Activated CD8-positive, alpha-beta memory T cell treated with anti-CD3 and anti-CD28 coated beads for 36 hours (primary cell): ENCODE data around the gene ANKRD40. TPM values are rescaled to one million over a fixed set of nuclear protein-coding genes. Genes with fewer than 3 reads are reported as not detected.

ENCODE experiments used
- CTCF ChIA-PET: fragments of 350-600 bp; sonication (Branson Sonifier 250); formaldehyde crosslinking; loops from one replicate; lab custom pipeline; 2021; ENCODE audit warnings: antibody characterized with exemption; lab: Charles Lee
- POLR2A ChIA-PET: fragments of 350-600 bp; sonication (Branson Sonifier 250); formaldehyde crosslinking; loops from one replicate; lab custom pipeline; 2021; ENCODE audit warnings: antibody characterized with exemption; lab: Charles Lee
- total RNA-seq, 2 experiments: library from RNA; stranded (reverse); gene quantifications; one replicate each; pipeline ENCODE4 v1.2.3, GENCODE V29; 2021

ANKRD40 gene
- total RNA-seq, 2 experiments from 2014 or later = 47.8 to 50.3 TPM

GRCh38 chr17:50680126-50680525, 27.6 kb downstream of the ANKRD40 start:
- POLR2A ChIA-PET = no interaction called here
- CTCF ChIA-PET = interaction anchor here (0.7 to 0.9 kb wide), 2 partner anchors 15 to 149 kb away, joined by 3 read pairs; no protein-coding TSS in a partner anchor

- POLR2A ChIA-PET = no interaction called here
- CTCF ChIA-PET = no interaction called here
Observed at GRCh38 chr17:50679008-50679544, 28.6 kb downstream of the ANKRD40 start.

DNA sequence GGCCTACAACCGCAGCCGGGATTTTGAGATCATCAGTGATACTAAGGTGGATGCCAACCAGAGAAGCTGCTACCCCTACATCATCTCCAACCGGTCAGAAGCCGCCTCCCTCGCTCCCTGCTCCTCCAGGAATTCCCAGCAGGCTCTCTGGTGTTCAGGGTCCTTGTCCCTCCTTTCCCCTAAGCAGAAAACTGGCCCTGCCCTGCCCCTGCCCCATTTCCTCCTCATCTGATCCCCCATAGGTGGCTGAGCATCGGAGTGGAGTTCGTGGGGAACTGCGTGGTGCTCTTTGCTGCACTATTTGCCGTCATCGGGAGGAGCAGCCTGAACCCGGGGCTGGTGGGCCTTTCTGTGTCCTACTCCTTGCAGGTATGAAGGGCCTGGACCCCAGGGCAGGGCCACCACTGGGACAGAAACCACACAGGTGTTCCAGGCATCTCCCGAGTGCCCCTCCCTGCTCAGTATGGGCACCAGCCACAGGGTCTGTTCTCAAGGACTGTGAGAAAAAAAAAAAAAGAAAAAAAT, 29.8 kb downstream of the ANKRD40 start:
- CTCF ChIA-PET = no interaction called here
- POLR2A ChIA-PET = no interaction called here

DNA sequence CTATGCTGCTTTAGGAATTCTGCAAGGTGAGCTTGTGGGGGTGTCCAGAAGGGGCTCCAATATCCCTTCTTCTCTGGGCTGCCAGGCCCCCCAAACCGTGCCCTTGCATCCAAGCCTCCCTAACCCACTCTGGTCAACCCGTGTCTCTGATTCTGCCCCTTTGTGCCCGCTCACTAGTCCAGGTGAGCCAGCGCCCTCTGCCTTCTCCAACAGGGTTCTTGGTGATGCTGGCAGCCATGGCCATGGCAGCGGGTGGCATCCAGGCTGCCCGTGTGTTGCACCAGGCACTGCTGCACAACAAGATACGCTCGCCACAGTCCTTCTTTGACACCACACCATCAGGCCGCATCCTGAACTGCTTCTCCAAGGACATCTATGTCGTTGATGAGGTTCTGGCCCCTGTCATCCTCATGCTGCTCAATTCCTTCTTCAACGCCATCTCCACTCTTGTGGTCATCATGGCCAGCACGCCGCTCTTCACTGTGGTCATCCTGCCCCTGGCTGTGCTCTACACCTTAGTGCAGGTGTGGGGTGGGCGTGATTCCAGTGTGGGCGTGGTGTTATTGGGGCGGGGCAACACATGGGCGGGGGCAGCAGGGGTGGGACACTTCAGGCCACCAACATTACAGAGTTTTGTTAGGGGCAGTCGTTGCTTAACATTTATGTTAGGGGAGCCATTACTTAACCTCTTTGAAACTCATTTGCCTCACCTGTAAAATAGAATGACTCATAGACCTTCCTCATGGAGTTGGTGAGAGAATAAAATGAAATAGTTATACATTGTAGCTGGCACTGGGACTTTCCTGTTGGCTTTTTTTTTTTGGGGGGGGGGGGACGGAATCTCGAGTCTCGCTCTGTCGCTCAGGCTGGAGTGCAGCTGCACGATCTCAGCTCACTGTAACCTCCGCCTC, 31.4 kb downstream of the ANKRD40 start:
- ChIA-PET POLR2A (no interaction called here), CTCF (interaction anchor here (1.5 kb wide), 1 partner anchor 62 kb away, joined by 3 read pairs; no protein-coding TSS in a partner anchor)

DNA sequence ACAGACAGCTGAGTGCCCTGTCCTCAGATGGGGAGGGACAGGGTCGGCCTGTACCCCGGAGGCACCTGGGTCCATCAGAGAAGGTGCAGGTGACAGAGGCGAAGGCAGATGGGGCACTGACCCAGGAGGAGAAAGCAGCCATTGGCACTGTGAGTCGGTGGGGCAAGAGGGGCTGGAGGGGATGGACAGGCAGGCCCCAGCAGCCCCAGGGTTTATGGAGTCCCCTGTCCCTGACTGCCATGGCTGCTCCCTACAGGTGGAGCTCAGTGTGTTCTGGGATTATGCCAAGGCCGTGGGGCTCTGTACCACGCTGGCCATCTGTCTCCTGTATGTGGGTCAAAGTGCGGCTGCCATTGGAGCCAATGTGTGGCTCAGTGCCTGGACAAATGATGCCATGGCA, 32.1 kb downstream of the ANKRD40 start:
- POLR2A ChIA-PET = no interaction called here
- CTCF ChIA-PET = interaction anchor here (1.5 kb wide), 1 partner anchor 61 kb away, joined by 3 read pairs; no protein-coding TSS in a partner anchor

GRCh38 chr17:50675190-50675589, 32.5 kb downstream of the ANKRD40 start:
- CTCF ChIA-PET = interaction anchor here (1.5 kb wide), 1 partner anchor 61 kb away, joined by 3 read pairs; no protein-coding TSS in a partner anchor
- POLR2A ChIA-PET = no interaction called here

GRCh38 chr17:50672831-50673551, 34.7 kb downstream of the ANKRD40 start:
- ChIA-PET CTCF (no interaction called here), POLR2A (no interaction called here)

- ChIA-PET CTCF (no interaction called here), POLR2A (no interaction called here)
Observed at GRCh38 chr17:50672071-50672470, 35.6 kb downstream of the ANKRD40 start.

DNA sequence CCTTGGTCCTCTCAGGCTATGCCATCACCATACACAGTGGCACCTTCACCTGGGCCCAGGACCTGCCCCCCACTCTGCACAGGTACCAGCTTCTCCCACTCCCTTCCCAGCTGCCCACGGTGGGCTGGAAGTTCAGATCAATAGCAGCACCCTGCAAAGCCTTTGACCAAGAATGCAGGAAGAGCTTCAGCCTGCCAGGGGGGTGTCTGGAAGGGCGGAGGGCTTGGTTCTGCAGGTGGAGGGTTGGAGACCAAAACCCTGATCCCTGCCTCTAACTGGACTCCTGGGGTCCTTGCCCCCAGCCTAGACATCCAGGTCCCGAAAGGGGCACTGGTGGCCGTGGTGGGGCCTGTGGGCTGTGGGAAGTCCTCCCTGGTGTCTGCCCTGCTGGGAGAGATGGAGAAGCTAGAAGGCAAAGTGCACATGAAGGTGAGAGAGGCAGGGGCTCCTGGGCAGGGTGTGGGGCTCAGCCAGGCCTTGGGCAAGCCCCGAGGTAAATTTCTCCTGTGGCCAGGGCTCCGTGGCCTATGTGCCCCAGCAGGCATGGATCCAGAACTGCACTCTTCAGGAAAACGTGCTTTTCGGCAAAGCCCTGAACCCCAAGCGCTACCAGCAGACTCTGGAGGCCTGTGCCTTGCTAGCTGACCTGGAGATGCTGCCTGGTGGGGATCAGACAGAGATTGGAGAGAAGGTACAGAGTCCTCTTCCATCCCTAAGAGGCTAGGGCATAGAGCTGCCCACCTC, 38.7 kb downstream of the ANKRD40 start:
- CTCF ChIA-PET = no interaction called here

DNA sequence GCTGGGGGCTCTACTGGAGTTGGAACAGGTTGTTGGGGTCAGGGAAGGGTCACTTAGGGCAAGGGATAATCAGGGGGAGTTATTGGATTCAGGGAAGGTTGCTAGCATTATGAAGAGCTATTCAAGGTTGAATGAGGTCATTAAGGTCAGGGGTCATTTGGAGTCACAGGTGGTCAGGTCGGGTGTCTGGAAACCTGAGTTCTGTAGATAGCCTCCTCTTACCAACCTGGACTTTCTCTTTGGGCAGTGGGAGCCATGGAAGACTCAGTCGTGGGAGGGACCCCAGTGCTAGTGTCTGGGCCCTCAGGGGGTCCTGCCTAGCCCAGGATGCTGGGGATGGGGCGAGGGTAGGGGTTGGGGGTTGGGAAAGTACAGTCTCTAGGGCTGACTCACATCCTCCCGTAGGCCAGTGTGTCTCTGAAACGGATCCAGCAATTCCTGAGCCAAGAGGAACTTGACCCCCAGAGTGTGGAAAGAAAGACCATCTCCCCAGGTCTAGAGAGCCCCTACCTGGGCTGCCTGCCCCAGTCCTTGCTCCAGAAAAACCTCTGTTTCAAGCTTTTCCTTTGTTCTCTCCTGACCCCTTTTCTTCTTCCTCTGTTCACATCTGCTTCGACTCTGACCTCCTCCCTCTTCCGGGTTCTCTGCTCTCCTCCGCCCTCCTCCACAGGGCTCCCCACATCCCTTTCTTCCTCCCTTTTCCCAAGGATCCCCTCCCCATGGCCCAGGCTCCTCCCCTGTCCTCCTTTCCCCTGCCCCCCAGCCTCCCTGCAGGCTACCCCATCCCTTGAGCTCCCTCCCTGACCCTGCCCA, 39.5 kb downstream of the ANKRD40 start:
- CTCF ChIA-PET = no interaction called here
- POLR2A ChIA-PET = no interaction called here

More for the DNA sequence above, 38.7 kb downstream of the ANKRD40 start:
- POLR2A ChIA-PET = no interaction called here

DNA sequence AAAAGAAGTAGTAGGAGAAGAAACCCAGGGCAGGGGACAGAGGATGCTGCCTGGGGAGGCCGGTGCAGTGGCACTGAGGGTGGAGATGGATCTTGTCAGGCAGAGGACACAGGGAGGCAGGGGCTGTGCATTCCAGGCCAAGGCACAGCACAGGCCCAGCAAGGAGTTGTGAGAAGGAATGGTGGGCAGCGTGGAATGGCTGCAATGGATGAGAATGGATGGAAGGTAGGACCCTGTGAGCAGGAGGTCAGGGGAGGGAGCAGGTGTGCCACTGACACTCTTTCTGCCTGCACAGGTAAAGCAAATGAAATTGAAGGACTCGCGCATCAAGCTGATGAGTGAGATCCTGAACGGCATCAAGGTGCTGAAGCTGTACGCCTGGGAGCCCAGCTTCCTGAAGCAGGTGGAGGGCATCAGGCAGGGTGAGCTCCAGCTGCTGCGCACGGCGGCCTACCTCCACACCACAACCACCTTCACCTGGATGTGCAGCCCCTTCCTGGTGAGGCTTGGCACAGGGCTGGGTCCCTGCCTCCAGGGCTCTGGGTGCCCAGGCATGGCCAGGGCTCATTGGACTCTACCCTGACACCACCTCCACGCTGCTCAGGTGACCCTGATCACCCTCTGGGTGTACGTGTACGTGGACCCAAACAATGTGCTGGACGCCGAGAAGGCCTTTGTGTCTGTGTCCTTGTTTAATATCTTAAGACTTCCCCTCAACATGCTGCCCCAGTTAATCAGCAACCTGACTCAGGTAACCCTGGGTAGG, 40.3 kb downstream of the ANKRD40 start:
- ChIA-PET CTCF (no interaction called here), POLR2A (no interaction called here)

- POLR2A ChIA-PET = no interaction called here
- CTCF ChIA-PET = no interaction called here
Observed at GRCh38 chr17:50666316-50666715, 41.4 kb downstream of the ANKRD40 start.

GRCh38 chr17:50665838-50666237, 41.9 kb downstream of the ANKRD40 start:
- CTCF ChIA-PET = interaction anchor here (0.7 kb wide), 1 partner anchor 795 kb away, joined by 3 read pairs; no protein-coding TSS in a partner anchor
- POLR2A ChIA-PET = no interaction called here

DNA sequence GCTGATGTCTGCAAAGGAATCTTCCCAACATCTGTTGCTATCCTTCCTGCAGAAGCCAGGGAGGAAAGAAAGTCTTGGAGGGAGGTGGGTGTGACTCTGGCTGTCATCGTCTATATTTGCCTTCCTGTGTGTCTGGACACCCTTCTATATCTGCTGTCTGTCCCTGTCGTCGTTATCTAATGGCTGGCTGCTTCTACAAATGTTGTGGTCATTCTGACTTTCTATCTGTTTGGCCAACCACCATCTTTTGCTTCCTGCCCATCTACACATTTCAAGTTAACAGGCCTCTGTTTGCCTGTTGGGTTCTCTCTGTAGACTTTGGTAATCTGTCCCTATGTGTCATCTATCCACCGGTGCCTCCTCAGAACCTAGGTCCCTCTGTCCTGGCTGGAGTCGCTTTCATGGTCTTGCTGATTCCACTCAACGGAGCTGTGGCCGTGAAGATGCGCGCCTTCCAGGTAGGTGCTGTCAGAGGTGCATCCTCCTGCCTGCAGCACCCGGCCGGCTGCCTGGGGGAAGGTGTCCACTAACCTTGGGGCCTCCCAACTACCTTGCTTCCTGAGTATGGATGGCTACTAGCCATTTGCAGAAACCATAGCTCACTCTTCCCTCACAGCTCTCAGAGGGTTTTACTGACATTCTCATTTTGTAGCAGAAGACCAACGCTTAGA, 42.8 kb downstream of the ANKRD40 start:
- CTCF ChIA-PET = no interaction called here

GRCh38 chr17:50663812-50664374, 43.8 kb downstream of the ANKRD40 start:
- ChIA-PET POLR2A (no interaction called here), CTCF (no interaction called here)

More for the DNA sequence above, 42.8 kb downstream of the ANKRD40 start:
- POLR2A ChIA-PET = no interaction called here

DNA sequence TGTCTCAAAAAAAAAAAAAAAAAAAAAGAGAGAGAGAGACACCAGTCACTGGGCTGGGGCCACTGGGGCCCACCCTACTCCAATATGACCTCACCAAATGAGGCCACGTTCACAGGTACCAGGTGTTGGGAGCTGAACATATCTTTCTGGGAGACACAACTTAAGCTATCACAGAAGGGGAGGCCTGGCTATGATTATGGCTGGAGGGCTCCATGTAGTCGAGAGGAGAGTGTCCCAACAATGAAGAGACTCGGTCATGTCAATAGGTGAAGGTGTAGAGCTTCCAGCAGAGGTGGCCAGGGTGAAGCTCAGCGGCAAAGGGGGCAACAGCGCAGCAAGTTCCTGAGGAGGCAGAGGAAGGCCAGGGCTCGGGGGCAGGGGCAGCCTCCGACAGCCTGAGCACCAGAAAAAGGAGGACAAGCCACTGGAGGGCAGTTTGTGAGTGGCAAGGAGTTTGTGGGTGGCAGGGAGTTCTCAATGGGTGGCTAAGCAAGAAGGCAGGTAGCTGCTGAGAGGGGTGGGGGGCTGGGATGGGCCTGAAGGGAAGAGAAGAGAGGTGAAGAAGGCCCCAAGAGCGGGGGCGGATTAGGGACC, 45.0 kb downstream of the ANKRD40 start:
- CTCF ChIA-PET = interaction anchor here (0.7 kb wide), 2 partner anchors 91 to 282 kb away, joined by 3 read pairs; no protein-coding TSS in a partner anchor
- POLR2A ChIA-PET = no interaction called here
